ENCODE results near the gene HLA-E.

DNA sequence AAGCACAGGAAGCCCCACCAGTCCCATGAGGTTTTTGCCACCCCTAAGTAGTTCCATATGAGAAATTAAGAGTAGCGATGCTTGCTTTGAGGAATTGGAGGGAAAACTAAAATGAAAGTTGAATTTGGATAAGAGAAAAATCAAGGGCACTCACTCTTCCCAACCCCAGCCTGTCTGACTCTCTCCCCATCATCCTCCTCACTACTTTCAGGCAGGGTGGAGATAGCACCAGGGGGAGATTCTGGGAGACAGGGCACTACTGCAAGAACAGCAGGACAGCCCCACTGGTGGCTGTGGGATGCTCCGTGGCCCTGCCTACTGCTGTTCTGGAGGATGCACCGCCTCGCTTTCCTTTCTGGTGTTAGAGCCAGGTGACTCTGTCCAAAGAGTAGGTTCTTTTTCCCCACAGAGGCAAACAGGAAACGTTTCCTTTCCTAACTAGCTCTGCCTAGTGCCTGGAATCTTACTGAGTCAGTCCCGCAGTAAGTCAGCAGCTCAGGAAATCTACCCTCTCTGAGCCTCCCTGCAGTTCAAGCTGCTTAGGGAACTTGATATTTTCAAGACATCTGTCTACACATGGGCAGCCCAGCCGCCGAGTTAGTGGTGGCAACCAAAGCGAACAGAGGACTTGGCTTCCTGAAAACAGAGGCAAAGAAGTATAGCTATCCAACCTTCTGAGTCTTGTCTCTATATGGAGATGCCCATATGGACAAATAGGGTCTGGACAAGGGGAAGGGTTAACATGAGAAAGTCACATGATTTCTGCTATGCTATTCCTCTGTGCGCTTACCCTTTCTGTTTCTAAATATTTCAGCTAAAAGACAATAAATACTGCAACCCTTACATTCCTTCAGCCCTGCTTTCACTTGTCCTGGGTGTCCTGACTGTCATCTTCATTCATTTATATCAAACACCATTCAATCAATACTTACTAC is 11.4 kb downstream of the HLA-E start:
- TF ChIP-seq, protein P1, sequence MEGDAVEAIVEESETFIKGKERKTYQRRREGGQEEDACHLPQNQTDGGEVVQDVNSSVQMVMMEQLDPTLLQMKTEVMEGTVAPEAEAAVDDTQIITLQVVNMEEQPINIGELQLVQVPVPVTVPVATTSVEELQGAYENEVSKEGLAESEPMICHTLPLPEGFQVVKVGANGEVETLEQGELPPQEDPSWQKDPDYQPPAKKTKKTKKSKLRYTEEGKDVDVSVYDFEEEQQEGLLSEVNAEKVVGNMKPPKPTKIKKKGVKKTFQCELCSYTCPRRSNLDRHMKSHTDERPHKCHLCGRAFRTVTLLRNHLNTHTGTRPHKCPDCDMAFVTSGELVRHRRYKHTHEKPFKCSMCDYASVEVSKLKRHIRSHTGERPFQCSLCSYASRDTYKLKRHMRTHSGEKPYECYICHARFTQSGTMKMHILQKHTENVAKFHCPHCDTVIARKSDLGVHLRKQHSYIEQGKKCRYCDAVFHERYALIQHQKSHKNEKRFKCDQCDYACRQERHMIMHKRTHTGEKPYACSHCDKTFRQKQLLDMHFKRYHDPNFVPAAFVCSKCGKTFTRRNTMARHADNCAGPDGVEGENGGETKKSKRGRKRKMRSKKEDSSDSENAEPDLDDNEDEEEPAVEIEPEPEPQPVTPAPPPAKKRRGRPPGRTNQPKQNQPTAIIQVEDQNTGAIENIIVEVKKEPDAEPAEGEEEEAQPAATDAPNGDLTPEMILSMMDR (conservative IDR thresholded peaks at IDR 0.05) = no peak
- TF ChIP-seq EZH2 (IDR thresholded peaks at IDR 0.05; ENCODE audit: low read depth) = no peak
